ENCODE results near the gene PRKCA. TPM values are rescaled to one million over a fixed set of nuclear protein-coding genes. Genes with fewer than 3 reads are reported as not detected.

PRKCA gene
- total and polyA plus RNA-seq, 10 of the 15 experiments (the other 5 are each of a cell fraction or from before 2014, with no cell fraction given), result 0.11 to 14.6 (median 0.72) TPM

DNA sequence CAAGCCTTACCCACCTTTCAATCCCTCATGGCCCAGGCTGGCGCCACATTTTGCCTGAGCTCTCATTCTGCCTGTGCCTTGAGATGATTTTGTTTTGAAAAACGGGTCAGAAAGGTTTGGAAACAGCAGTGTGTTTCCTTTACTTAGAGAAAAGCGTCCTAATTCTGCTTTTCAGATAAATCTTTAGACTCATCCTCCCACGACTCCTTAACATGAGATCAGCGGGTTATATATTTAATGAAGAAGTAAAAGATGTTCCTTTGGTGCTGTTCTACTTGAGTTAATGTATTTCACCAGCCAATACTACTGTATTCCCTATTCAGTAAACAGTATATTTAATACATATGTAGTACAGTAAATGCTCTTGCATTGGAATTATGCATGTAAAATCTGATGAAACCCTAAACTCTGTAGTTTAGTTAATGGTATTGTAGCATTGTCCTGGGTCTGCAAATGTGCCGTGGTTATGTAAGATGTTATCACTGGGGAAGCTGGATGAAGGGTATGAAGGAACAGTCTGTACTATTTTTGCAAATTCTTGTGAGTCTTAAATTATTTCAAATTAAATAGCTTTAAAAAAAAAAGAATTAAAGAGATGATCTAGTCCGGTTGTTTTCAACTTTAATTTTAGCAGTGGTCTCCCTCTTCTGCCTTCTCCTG is 333.1 kb downstream of the PRKCA start:
- WGBS (ENCODE audit: insufficient coverage, insufficient replicate concordance, low lambda C conversion rate, missing lambda C conversion rate), result 22% methylated on average over 7 of the region's 7 CpGs
- intact Hi-C loops (cut with micrococcal nuclease; ENCODE audit: unreplicated experiment), result no loop called here
- SMC1A ChIA-PET (ENCODE audit: uncharacterized antibody, unreplicated experiment), result interaction anchor here (0.8 kb wide), 1 partner anchor 10 kb away, joined by 4 read pairs; no protein-coding TSS in a partner anchor

More for the DNA sequence above, 333.1 kb downstream of the PRKCA start:
- H3K4me1 ChIP-seq (ENCODE audit: control insufficient read depth, insufficient read depth, low read length), result no peaks in the 10 kb centered on the region
- H3K9ac ChIP-seq (ENCODE audit: control insufficient read depth, insufficient read depth, low read length), result no peak overlapping the region
- in situ Hi-C loops (cut with MboI), result no loop called here
- no peaks in the 10 kb centered on the region for H3K27me3 ChIP-seq (replicated peaks in 1 of 2; ENCODE audit: control insufficient read depth in 2 of 2, insufficient read depth in 2 of 2, low read length in 1 of 2)
- no peak for DNase-seq (ENCODE audit: low read depth, low spot score)
- ChIA-PET CTCF (no interaction called here), POLR2A (interaction anchor here (0.6 kb wide), 1 partner anchor 29 kb away, joined by 8 read pairs; no protein-coding TSS in a partner anchor), RAD21 (ENCODE audit: unreplicated experiment) (interaction anchor here (1.2 to 1.9 kb wide), 2 partner anchors 20 to 69 kb away, joined by 3 to 7 read pairs; no protein-coding TSS in a partner anchor)
- no peak overlapping the region for H3K4me2 ChIP-seq (ENCODE audit: control insufficient read depth, insufficient read depth)
- no peak overlapping the region for H2AFZ ChIP-seq (ENCODE audit: control insufficient read depth, low read depth, low read length)
- H3K36me3 ChIP-seq (ENCODE audit: control insufficient read depth in 2 of 2, insufficient read depth in 2 of 2, low read length in 1 of 2), result no peaks in the 10 kb centered on the region
- no peak overlapping the region for H3K4me3 ChIP-seq
- TF ChIP-seq SMAD1 (IDR thresholded peaks at IDR 0.05; ENCODE audit: low read depth, partially characterized antibody) (no peak), RFX5 (IDR thresholded peaks at IDR 0.05; ENCODE audit: low read depth, low read length) (no peak), ZNF384 (IDR thresholded peaks at IDR 0.05; ENCODE audit: borderline replicate concordance, low read depth, low read length) (no peak), JUND (IDR thresholded peaks at IDR 0.05; ENCODE audit: low read depth, low read length) (no peak), JUNB (IDR thresholded peaks at IDR 0.05) (no peak), ZNF274 (IDR thresholded peaks at IDR 0.05; ENCODE audit: insufficient read depth, insufficient read length) (no peak), TCF7 (IDR thresholded peaks at IDR 0.05; ENCODE audit: borderline replicate concordance) (no peak), SRF (IDR thresholded peaks at IDR 0.05; ENCODE audit: low read depth in 2 of 2, low read length in 2 of 2) (no peak), MEF2A (IDR thresholded peaks at IDR 0.05; ENCODE audit: insufficient read depth, low read depth, low read length) (no peak), NFYB (IDR thresholded peaks at IDR 0.05; ENCODE audit: insufficient read depth, low read depth, low read length) (no peak), SPI1 (IDR thresholded peaks at IDR 0.05; ENCODE audit: borderline replicate concordance, insufficient read depth, low read depth, low read length) (no peak), ZNF217 (IDR thresholded peaks at IDR 0.05) (no peak), EP300 (IDR thresholded peaks at IDR 0.05; ENCODE audit: borderline replicate concordance in 1 of 2, control insufficient read depth in 1 of 2, low read depth in 2 of 2, low read length in 2 of 2) (no peak), NRF1 (conservative IDR thresholded peaks at IDR 0.05; ENCODE audit: low read depth, low read length) (no peak), BCL11A (IDR thresholded peaks at IDR 0.05; ENCODE audit: low read depth, low read length) (no peak)
- TF ChIP-seq, protein P1, sequence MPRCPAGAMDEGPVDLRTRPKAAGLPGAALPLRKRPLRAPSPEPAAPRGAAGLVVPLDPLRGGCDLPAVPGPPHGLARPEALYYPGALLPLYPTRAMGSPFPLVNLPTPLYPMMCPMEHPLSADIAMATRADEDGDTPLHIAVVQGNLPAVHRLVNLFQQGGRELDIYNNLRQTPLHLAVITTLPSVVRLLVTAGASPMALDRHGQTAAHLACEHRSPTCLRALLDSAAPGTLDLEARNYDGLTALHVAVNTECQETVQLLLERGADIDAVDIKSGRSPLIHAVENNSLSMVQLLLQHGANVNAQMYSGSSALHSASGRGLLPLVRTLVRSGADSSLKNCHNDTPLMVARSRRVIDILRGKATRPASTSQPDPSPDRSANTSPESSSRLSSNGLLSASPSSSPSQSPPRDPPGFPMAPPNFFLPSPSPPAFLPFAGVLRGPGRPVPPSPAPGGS (IDR thresholded peaks at IDR 0.05; ENCODE audit: borderline replicate concordance, insufficient read depth, low read depth, low read length, poor library complexity, severe bottlenecking), result no peak
- no peak overlapping the region for H3K27ac ChIP-seq (ENCODE audit: control insufficient read depth, insufficient read depth)
- H3K79me2 ChIP-seq (ENCODE audit: control insufficient read depth, insufficient read depth, low read length), result no peaks in the 10 kb centered on the region
- H3K9me3 ChIP-seq (replicated peaks; ENCODE audit: control insufficient read depth, insufficient read depth, low read length), result no peaks in the 10 kb centered on the region
- ATAC-seq, result no peak
- FAIRE-seq, result no peak
- no peaks in the 10 kb centered on the region for H4K20me1 ChIP-seq (ENCODE audit: control insufficient read depth, insufficient read depth)
- no TSS peak for BruUV-seq (replicated peaks)

Measured in GM12878 (cell line).